ENCODE measurements around the gene PHACTR1. TPM values are rescaled to one million over a fixed set of nuclear protein-coding genes. Genes with fewer than 3 reads are reported as not detected.

Gene PHACTR1
- total and polyA plus RNA-seq, 4 donors, result 0.31 to 1.5 (median 0.79) TPM

DNA sequence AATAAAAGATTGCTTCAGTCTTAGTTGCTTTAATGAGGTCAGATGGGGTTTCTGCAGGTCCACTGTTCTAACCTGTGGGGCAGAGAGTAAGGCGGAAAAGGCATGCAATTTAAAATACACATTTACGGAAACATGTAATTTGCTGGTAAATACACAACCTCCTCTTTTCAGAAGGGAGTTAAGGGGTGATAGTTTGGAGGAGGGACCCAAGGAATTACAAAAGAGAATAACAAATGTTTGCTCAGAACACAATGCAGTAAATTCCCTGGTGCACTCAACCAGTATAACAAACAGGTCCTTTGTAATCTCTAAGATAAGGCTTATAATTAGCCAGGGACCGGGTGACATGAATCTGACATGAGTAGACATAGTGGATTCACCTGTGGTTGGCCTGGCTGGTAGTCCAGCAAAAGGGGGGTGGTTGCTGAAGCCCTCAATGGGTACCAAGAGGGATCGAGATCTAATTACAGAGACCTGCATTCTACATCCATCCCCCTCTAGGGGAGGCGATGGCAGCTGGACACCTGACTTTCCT, 295.1 kb downstream of the PHACTR1 start (continued):
- no peak for TF ChIP-seq FOXA1 (IDR thresholded peaks at IDR 0.05)
- TF ChIP-seq RAD21 (IDR thresholded peaks at IDR 0.05), result no peak
- TF ChIP-seq HNF4G (IDR thresholded peaks at IDR 0.05), result no peak
- TF ChIP-seq, protein P1, sequence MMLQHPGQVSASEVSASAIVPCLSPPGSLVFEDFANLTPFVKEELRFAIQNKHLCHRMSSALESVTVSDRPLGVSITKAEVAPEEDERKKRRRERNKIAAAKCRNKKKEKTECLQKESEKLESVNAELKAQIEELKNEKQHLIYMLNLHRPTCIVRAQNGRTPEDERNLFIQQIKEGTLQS (IDR thresholded peaks at IDR 0.05), result no peak

DNA sequence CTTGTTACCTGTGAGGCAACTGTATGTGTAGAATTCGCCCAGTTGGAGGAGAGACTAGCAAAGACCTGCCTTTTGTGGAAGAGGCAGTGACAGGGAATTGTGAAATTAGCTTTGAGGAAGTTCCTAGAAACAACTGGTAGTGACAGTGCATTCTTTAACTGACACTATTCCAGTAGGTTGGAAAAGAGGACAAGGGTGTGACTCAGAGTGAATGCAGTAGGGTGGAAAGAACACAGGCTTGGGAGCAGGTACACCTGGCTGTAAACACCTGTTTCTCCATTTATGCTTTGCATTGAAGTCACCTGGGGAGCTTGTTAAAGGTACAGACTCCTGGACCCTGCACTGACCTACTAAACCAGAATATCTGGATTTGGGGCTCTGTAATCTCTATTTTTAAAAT, 295.7 kb downstream of the PHACTR1 start:
- no peak for TF ChIP-seq FOXA2 (IDR thresholded peaks at IDR 0.05)
- peaks cover 0 to 24% (median 11%) of the 10 kb centered on the region in 4 donors for H3K27me3 ChIP-seq (ENCODE audit: control insufficient read depth in 4 of 4, insufficient read depth in 4 of 4, low read length in 3 of 4)
- no peaks in the 10 kb centered on the region for H3K36me3 ChIP-seq (ENCODE audit: control insufficient read depth in 4 of 4, insufficient read depth in 3 of 4, low read depth in 1 of 4, low read length in 3 of 4)
- no peak overlapping the region for H3K4me3 ChIP-seq (ENCODE audit: low read depth in 1 of 3, low read length in 3 of 3)
- peaks cover 4 to 22% (median 14%) of the 10 kb centered on the region in 4 donors for H3K4me1 ChIP-seq (ENCODE audit: control insufficient read depth in 4 of 4, insufficient read depth in 4 of 4, low read length in 3 of 4)
- DNase-seq (ENCODE audit: low spot score), result no peak
- no peak overlapping the region for H3K9ac ChIP-seq (ENCODE audit: low read depth in 1 of 2, low read length in 2 of 2)
- WGBS, result 41% methylated on average over 1 of the region's 1 CpG
- no peak overlapping the region for H3K27ac ChIP-seq (ENCODE audit: low read depth in 1 of 2, low read length in 2 of 2)
- no peaks in the 10 kb centered on the region for H3K9me3 ChIP-seq (ENCODE audit: control insufficient read depth in 4 of 4, low read length in 3 of 4)

DNA sequence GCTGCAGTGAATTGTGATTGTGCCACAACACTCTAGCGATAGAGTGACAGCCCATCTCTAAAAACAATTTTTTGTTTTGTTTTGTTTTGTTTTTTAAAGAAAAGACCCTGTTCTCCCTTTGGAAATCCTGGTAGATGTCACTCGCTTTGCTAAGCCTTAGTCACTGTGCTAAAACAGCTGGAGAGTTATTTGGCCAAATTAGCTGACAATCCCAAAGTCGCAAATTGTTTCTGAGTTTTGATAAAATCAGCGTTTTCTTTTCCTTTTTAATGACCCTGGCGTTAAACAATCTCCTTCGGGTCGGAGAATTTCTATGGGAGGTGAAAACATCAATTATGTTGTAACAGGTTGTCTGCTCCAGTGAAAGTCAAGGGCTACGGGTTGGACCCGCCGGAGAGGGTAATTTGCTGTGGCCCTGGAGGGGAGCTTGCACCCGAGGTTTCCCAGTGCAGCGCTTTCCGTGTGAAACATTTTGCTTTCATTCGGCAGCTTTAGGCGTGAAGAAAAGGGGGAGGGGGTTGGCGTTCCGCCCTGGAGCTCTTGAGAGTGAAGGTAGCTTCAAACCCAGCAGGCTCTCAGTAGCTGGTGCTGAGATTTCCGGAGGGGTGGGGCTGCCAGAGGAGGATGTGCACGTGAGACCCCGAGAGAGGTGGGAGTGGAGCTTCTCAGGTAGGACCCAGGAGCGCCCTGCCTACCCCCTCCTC, 296.6 kb downstream of the PHACTR1 start:
- 8% methylated on average over 21 of the region's 21 CpGs for WGBS
- Histone ChIP-seq H3K27ac (ENCODE audit: low read depth in 1 of 2, low read length in 2 of 2) (no peak overlapping the region), H3K9ac (ENCODE audit: low read depth in 1 of 2, low read length in 2 of 2) (no peak overlapping the region), H3K36me3 (ENCODE audit: control insufficient read depth in 4 of 4, insufficient read depth in 3 of 4, low read depth in 1 of 4, low read length in 3 of 4) (no peaks in the 10 kb centered on the region), H3K9me3 (ENCODE audit: control insufficient read depth in 4 of 4, low read length in 3 of 4) (no peaks in the 10 kb centered on the region), H3K4me1 (ENCODE audit: control insufficient read depth in 4 of 4, insufficient read depth in 4 of 4, low read length in 3 of 4) (peaks cover 4 to 22% (median 14%) of the 10 kb centered on the region in 4 donors), H3K27me3 (ENCODE audit: control insufficient read depth in 4 of 4, insufficient read depth in 4 of 4, low read length in 3 of 4) (peaks cover 0 to 25% (median 11%) of the 10 kb centered on the region in 4 donors), H3K4me3 (ENCODE audit: low read depth in 1 of 3, low read length in 3 of 3) (peak overlapping the region; percentile 5 to 59 (median 11))
- TF ChIP-seq, protein P2, sequence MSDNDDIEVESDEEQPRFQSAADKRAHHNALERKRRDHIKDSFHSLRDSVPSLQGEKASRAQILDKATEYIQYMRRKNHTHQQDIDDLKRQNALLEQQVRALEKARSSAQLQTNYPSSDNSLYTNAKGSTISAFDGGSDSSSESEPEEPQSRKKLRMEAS (IDR thresholded peaks at IDR 0.05), result no peak
- TF ChIP-seq HNF4G (IDR thresholded peaks at IDR 0.05), result no peak
- TF ChIP-seq RAD21 (IDR thresholded peaks at IDR 0.05), result no peak
- no peak for TF ChIP-seq EGR1 (IDR thresholded peaks at IDR 0.05; ENCODE audit: low read depth in 2 of 2)
- TF ChIP-seq, protein P3, sequence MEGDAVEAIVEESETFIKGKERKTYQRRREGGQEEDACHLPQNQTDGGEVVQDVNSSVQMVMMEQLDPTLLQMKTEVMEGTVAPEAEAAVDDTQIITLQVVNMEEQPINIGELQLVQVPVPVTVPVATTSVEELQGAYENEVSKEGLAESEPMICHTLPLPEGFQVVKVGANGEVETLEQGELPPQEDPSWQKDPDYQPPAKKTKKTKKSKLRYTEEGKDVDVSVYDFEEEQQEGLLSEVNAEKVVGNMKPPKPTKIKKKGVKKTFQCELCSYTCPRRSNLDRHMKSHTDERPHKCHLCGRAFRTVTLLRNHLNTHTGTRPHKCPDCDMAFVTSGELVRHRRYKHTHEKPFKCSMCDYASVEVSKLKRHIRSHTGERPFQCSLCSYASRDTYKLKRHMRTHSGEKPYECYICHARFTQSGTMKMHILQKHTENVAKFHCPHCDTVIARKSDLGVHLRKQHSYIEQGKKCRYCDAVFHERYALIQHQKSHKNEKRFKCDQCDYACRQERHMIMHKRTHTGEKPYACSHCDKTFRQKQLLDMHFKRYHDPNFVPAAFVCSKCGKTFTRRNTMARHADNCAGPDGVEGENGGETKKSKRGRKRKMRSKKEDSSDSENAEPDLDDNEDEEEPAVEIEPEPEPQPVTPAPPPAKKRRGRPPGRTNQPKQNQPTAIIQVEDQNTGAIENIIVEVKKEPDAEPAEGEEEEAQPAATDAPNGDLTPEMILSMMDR (IDR thresholded peaks at IDR 0.05; ENCODE audit: low read depth, low read length, missing input control), result no peak
- TF ChIP-seq SP1 (IDR thresholded peaks at IDR 0.05), result no peak
- no peak for TF ChIP-seq HNF4A (conservative IDR thresholded peaks at IDR 0.05)
- TF ChIP-seq NR2F2 (IDR thresholded peaks at IDR 0.05), result no peak
- TF ChIP-seq GABPA (IDR thresholded peaks at IDR 0.05 in 1 of 2, conservative IDR thresholded peaks at IDR 0.05 in 1 of 2), result no peak
- TF ChIP-seq, protein P1 (IDR thresholded peaks at IDR 0.05), result no peak
- TF ChIP-seq, protein P4, sequence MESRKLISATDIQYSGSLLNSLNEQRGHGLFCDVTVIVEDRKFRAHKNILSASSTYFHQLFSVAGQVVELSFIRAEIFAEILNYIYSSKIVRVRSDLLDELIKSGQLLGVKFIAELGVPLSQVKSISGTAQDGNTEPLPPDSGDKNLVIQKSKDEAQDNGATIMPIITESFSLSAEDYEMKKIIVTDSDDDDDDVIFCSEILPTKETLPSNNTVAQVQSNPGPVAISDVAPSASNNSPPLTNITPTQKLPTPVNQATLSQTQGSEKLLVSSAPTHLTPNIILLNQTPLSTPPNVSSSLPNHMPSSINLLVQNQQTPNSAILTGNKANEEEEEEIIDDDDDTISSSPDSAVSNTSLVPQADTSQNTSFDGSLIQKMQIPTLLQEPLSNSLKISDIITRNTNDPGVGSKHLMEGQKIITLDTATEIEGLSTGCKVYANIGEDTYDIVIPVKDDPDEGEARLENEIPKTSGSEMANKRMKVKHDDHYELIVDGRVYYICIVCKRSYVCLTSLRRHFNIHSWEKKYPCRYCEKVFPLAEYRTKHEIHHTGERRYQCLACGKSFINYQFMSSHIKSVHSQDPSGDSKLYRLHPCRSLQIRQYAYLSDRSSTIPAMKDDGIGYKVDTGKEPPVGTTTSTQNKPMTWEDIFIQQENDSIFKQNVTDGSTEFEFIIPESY (IDR thresholded peaks at IDR 0.05), result no peak
- DNase-seq (ENCODE audit: low spot score), result no peak

Data from liver (tissue), 9 donors.